Esophagus muscularis mucosa (tissue), 3 donors: ENCODE measurements around the gene DNAJC17.

Source experiments
- CTCF ChIP-seq, 3 experiments: fragments of 200-600 bp in 2 of 3; fragments of 450-650 bp in 1 of 3; sonication (generic) in 2 of 3; IDR thresholded peaks; one replicate each; pipeline ENCODE4 v1.5.1; 2017 to 2019; ENCODE audit warnings: antibody characterized with exemption in 3 of 3, mild to moderate bottlenecking in 2 of 3, moderate library complexity in 1 of 3
- POLR2A ChIP-seq: fragments of 450-650 bp; IDR thresholded peaks from one replicate; pipeline ENCODE4 v1.6.1; 2017; ENCODE audit warnings: antibody characterized with exemption, moderate library complexity, mild to moderate bottlenecking, low read depth

- TF ChIP-seq CTCF (IDR thresholded peaks at IDR 0.05) (no peak), POLR2A (no peak)
Measured at GRCh38 chr15:40807888-40808461, 702 bp upstream of the DNAJC17 start.
